SU-DHL-6 (cell line): ENCODE measurements around the gene SRPK3.
"Not testable (repeated sequence)": the region's sequence is repeated elsewhere in the genome, so short reads cannot be mapped to it uniquely, and the experiment has no call there.

ENCODE experiments used
- H2AFZ ChIP-seq: fragments of 200-600 bp; sonication (generic); 2 replicates; pipeline ENCODE4 v1.6.1; 2014; ENCODE audit warnings: low read depth, mild to moderate bottlenecking, moderate library complexity, mixed read lengths, antibody characterized with exemption, low read length; ENCODE audit not compliant: severe bottlenecking
- H3F3A ChIP-seq: fragments of 200-600 bp; shearing (Covaris generic); 2 replicates; pipeline ENCODE4 v1.6.0; 2016; ENCODE audit warnings: antibody characterized with exemption, mild to moderate bottlenecking; ENCODE audit not compliant: insufficient read depth
- H3K27ac ChIP-seq: fragments of 200-600 bp; sonication (generic); 2 replicates; pipeline ENCODE4 v1.5.1; 2016; ENCODE audit warnings: low read depth, mild to moderate bottlenecking, low read length, moderate library complexity, mixed read lengths
- H3K27me3 ChIP-seq: fragments of 200-600 bp; sonication (generic), shearing (Covaris generic); 2 replicates; pipeline ENCODE4 v1.6.0; 2014; ENCODE audit warnings: mild to moderate bottlenecking, low read length
- H3K36me3 ChIP-seq: fragments of 200-600 bp; sonication (generic); 2 replicates; pipeline ENCODE4 v1.6.1; 2014; ENCODE audit warnings: mild to moderate bottlenecking, low read length, mixed read lengths
- H3K4me2 ChIP-seq: fragments of 300-600, 200-600 bp; shearing (Covaris generic), sonication (generic); 2 replicates; pipeline ENCODE4 v1.6.0; 2014; ENCODE audit warnings: low read length, low read depth, mild to moderate bottlenecking; ENCODE audit not compliant: poor library complexity, severe bottlenecking
- H3K4me3 ChIP-seq: fragments of 200-600 bp; sonication (generic); 2 replicates; pipeline ENCODE4 v1.5.1; 2014; ENCODE audit warnings: antibody characterized with exemption, low read length, mild to moderate bottlenecking, mixed read lengths; ENCODE audit not compliant: insufficient read depth, poor library complexity, severe bottlenecking
- H3K79me2 ChIP-seq: fragments of 200-600 bp; sonication (generic); 2 replicates; pipeline ENCODE4 v1.6.1; 2014; ENCODE audit warnings: mild to moderate bottlenecking, low read length, moderate library complexity; ENCODE audit not compliant: insufficient read depth
- H3K9ac ChIP-seq: fragments of 200-600 bp; sonication (generic); 2 replicates; pipeline ENCODE4 v1.7.0; 2014; ENCODE audit warnings: mild to moderate bottlenecking, low read length
- H3K9me2 ChIP-seq: fragments of 200-600 bp; sonication (generic); replicated peaks from 2 replicates; pipeline ENCODE4 v1.6.1; 2014; ENCODE audit warnings: low read length; ENCODE audit not compliant: insufficient read depth
- H3K9me3 ChIP-seq: fragments of 200-600 bp; sonication (generic); 2 replicates; pipeline ENCODE4 v1.6.1; 2014; ENCODE audit warnings: low read length, mixed read lengths; ENCODE audit not compliant: insufficient read depth
- H4K20me1 ChIP-seq: fragments of 200-600 bp; sonication (generic); 2 replicates; pipeline ENCODE4 v1.6.1; 2014; ENCODE audit warnings: low read depth, mild to moderate bottlenecking, antibody characterized with exemption, low read length, moderate library complexity, mixed read lengths
- EZH2phosphoT487 ChIP-seq: fragments of 200-600 bp; sonication (generic), shearing (Covaris generic); conservative IDR thresholded peaks from 2 replicates; pipeline ENCODE4 v1.6.1; 2018; ENCODE audit warnings: mild to moderate bottlenecking, antibody characterized with exemption, low read length, moderate library complexity, mixed read lengths
- TF ChIP-seq, protein P1 (sequence below): fragments of 200-600 bp; sonication (generic); IDR thresholded peaks from one replicate; pipeline ENCODE4 v1.5.1; 2017; ENCODE audit warnings: antibody characterized with exemption, mild to moderate bottlenecking, low read length, moderate library complexity; ENCODE audit not compliant: insufficient read depth, poor library complexity, severe bottlenecking

Gene SRPK3

GRCh38 chrX:153743468-153744209 is 37.2 kb upstream of the SRPK3 start:
- not testable (repeated sequence) for H2AFZ ChIP-seq, H3F3A ChIP-seq, H3K9me2 ChIP-seq, H3K79me2 ChIP-seq, H3K27me3 ChIP-seq, H3K27ac ChIP-seq, H3K4me2 ChIP-seq, H3K36me3 ChIP-seq, H3K9me3 ChIP-seq, H3K9ac ChIP-seq, H3K4me3 ChIP-seq, H4K20me1 ChIP-seq

- no peak overlapping the region for H3K4me2 ChIP-seq
- H3K27me3 ChIP-seq, result no peaks in the 10 kb centered on the region
- no peak for TF ChIP-seq EZH2phosphoT487
- TF ChIP-seq, protein P1, sequence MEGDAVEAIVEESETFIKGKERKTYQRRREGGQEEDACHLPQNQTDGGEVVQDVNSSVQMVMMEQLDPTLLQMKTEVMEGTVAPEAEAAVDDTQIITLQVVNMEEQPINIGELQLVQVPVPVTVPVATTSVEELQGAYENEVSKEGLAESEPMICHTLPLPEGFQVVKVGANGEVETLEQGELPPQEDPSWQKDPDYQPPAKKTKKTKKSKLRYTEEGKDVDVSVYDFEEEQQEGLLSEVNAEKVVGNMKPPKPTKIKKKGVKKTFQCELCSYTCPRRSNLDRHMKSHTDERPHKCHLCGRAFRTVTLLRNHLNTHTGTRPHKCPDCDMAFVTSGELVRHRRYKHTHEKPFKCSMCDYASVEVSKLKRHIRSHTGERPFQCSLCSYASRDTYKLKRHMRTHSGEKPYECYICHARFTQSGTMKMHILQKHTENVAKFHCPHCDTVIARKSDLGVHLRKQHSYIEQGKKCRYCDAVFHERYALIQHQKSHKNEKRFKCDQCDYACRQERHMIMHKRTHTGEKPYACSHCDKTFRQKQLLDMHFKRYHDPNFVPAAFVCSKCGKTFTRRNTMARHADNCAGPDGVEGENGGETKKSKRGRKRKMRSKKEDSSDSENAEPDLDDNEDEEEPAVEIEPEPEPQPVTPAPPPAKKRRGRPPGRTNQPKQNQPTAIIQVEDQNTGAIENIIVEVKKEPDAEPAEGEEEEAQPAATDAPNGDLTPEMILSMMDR, result no peak
- no peaks in the 10 kb centered on the region for H3K79me2 ChIP-seq
- H4K20me1 ChIP-seq, result no peaks in the 10 kb centered on the region
- no peaks in the 10 kb centered on the region for H3K36me3 ChIP-seq
- no peak overlapping the region for H2AFZ ChIP-seq
- H3F3A ChIP-seq, result no peaks in the 10 kb centered on the region
- H3K9me2 ChIP-seq, result no peaks in the 10 kb centered on the region
- no peak overlapping the region for H3K27ac ChIP-seq
- H3K9ac ChIP-seq, result no peak overlapping the region
- no peaks in the 10 kb centered on the region for H3K9me3 ChIP-seq
- no peak overlapping the region for H3K4me3 ChIP-seq
Observed at GRCh38 chrX:153744210-153745066, 36.4 kb upstream of the SRPK3 start.

GRCh38 chrX:153745067-153745433 is 35.8 kb upstream of the SRPK3 start:
- not testable (repeated sequence) for H3K9ac ChIP-seq, H3K4me2 ChIP-seq, H3K36me3 ChIP-seq, H3K9me2 ChIP-seq, H3K4me3 ChIP-seq, H3F3A ChIP-seq, H3K27me3 ChIP-seq, H2AFZ ChIP-seq, H3K27ac ChIP-seq, H3K79me2 ChIP-seq, H4K20me1 ChIP-seq, H3K9me3 ChIP-seq

DNA sequence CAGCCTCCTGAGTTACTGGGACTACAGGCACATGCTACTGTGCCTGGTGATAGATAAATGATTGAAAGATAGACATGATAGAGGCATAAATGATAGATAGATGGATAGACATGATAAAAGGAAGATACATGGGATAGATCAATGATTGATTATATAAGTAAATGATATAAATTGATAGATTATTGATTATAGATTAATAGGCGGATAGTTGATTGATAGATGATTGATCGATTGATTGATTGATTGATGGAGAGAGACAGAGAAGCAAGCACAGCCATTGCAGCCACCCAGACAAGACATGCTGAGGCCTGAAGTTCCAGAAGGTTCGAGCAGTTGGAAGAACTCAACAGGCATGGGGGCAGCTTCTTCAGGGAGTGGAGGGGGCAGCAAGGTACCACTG is 34.5 kb upstream of the SRPK3 start:
- no peak overlapping the region for H3K27ac ChIP-seq
- no peak overlapping the region for H2AFZ ChIP-seq

DNA sequence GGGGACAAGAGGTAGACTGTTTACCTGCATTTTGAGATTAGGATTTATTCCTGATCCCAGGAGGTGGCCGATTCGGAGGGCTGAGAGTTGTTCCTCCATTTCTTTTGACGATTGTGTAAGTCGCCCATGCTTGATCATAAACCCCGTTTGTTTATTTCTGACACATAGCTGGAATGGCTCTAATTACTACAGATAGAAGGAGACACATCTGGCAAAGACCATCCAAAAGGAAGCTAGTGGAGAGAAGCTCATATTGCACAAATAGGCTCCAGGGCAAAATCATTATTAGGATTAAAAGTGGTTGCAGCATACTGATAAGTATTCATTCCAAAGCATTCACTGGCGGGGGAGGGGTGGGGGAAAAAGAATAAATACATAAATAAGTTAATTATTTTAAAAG is 33.9 kb upstream of the SRPK3 start:
- H4K20me1 ChIP-seq, H3K79me2 ChIP-seq, H3K9me3 ChIP-seq, H3K27ac ChIP-seq, H3K4me2 ChIP-seq, H3K36me3 ChIP-seq, H3K9me2 ChIP-seq, H3K27me3 ChIP-seq, H2AFZ ChIP-seq, H3F3A ChIP-seq, H3K4me3 ChIP-seq, H3K9ac ChIP-seq: not testable (repeated sequence)

More for the DNA sequence above, 34.5 kb upstream of the SRPK3 start:
- no peaks in the 10 kb centered on the region for H3K27me3 ChIP-seq
- H3F3A ChIP-seq, result no peaks in the 10 kb centered on the region
- H3K9ac ChIP-seq, result no peak overlapping the region
- H4K20me1 ChIP-seq, result no peaks in the 10 kb centered on the region
- no peak overlapping the region for H3K4me2 ChIP-seq
- no peak overlapping the region for H3K4me3 ChIP-seq
- H3K9me2 ChIP-seq, result no peaks in the 10 kb centered on the region
- no peaks in the 10 kb centered on the region for H3K79me2 ChIP-seq
- H3K36me3 ChIP-seq, result no peaks in the 10 kb centered on the region
- no peak for TF ChIP-seq EZH2phosphoT487
- TF ChIP-seq, protein P1, result no peak
- H3K9me3 ChIP-seq, result no peaks in the 10 kb centered on the region

DNA sequence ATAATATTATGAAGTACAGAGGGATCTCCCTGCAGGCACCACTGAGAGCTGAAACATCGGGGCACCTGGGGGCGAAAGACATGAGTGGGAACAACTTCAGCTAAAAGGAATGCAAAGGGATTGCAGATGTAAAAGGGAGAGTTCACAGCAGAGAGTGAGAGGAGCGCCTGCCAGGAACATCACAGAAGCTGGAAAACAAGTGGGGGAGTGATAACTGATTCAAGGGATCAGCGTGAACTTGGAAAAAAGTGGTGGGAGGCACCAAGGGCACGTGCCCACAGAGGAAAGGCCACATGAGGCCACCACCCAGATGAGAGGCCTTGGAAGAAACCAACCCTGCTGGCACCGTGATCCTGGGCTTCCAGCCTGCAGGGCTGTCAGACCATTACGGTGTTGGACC is 31.8 kb upstream of the SRPK3 start:
- not testable (repeated sequence) for H3K9me2 ChIP-seq, H3K9me3 ChIP-seq, H4K20me1 ChIP-seq, H3K4me2 ChIP-seq, H2AFZ ChIP-seq, H3F3A ChIP-seq, H3K27me3 ChIP-seq, H3K27ac ChIP-seq, H3K9ac ChIP-seq, H3K79me2 ChIP-seq, H3K36me3 ChIP-seq, H3K4me3 ChIP-seq
